Measurements from ENCODE around the gene PTPRD. TPM values are rescaled to one million over a fixed set of nuclear protein-coding genes. Genes with fewer than 3 reads are reported as not detected.

Gene PTPRD
- total RNA-seq, 1 donor from 2014 or later, result 5.7 TPM

DNA sequence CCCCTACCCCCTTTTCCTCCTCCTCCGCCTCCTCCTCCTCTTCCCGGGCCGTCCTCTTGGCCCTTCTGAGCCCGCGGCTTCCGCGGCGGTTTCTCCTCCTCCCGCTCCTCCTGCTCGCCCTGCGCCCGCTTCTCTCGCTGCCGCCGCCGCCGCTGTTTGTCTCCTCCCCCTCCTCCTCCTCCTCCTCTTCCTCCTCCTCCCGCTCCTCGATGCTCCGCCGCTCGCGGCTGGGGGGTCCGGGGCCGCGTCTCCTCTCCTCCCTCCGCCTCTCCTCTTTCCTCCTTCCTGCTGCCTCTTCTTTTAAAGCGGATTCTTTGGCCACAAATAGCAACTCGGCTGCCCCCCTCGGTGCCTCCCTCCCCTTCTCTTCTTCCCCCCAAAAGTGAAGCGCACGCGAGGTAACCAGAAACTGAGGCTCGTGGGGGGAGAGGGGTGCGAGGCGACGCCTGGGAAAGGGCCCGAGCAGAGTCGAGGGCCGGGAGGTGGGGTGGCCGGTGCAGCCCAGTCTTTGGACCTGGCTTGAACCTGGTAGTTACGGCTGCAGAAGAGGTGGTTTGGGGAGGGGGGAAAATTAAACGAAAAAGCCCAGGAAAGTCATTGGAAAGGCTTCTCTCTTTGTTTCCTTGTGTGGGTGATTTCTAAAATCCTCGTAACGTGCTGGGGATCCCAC, 1754.7 kb downstream of the PTPRD start:
- Mint-ChIP-seq H3K4me1 (ENCODE audit: low read depth) (peaks cover 22% of the 10 kb centered on the region), H3K27ac (ENCODE audit: unreplicated experiment) (no peak overlapping the region), H3K27me3 (ENCODE audit: low read depth) (peaks cover 18% of the 10 kb centered on the region), H3K4me3 (ENCODE audit: unreplicated experiment) (peak overlapping the region; percentile 71), H3K36me3 (ENCODE audit: low read depth) (no peaks in the 10 kb centered on the region), H3K9me3 (ENCODE audit: low read depth) (no peaks in the 10 kb centered on the region)
- TF ChIP-seq, protein P1, sequence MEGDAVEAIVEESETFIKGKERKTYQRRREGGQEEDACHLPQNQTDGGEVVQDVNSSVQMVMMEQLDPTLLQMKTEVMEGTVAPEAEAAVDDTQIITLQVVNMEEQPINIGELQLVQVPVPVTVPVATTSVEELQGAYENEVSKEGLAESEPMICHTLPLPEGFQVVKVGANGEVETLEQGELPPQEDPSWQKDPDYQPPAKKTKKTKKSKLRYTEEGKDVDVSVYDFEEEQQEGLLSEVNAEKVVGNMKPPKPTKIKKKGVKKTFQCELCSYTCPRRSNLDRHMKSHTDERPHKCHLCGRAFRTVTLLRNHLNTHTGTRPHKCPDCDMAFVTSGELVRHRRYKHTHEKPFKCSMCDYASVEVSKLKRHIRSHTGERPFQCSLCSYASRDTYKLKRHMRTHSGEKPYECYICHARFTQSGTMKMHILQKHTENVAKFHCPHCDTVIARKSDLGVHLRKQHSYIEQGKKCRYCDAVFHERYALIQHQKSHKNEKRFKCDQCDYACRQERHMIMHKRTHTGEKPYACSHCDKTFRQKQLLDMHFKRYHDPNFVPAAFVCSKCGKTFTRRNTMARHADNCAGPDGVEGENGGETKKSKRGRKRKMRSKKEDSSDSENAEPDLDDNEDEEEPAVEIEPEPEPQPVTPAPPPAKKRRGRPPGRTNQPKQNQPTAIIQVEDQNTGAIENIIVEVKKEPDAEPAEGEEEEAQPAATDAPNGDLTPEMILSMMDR (IDR thresholded peaks at IDR 0.05), result no peak
- DNase-seq (ENCODE audit: low spot score), result peak; percentile 92

- Mint-ChIP-seq H3K36me3 (ENCODE audit: low read depth) (no peaks in the 10 kb centered on the region), H3K4me3 (ENCODE audit: unreplicated experiment) (peak overlapping the region; percentile 80), H3K4me1 (ENCODE audit: low read depth) (peaks cover 22% of the 10 kb centered on the region), H3K27me3 (ENCODE audit: low read depth) (peaks cover 18% of the 10 kb centered on the region), H3K27ac (ENCODE audit: unreplicated experiment) (no peak overlapping the region), H3K9me3 (ENCODE audit: low read depth) (no peaks in the 10 kb centered on the region)
- DNase-seq (ENCODE audit: low spot score), result peak; percentile 81
- TF ChIP-seq, protein P1 (IDR thresholded peaks at IDR 0.05), result peak; percentile 43
Observed at GRCh38 chr9:8857068-8857925, 1755.5 kb downstream of the PTPRD start.

DNA sequence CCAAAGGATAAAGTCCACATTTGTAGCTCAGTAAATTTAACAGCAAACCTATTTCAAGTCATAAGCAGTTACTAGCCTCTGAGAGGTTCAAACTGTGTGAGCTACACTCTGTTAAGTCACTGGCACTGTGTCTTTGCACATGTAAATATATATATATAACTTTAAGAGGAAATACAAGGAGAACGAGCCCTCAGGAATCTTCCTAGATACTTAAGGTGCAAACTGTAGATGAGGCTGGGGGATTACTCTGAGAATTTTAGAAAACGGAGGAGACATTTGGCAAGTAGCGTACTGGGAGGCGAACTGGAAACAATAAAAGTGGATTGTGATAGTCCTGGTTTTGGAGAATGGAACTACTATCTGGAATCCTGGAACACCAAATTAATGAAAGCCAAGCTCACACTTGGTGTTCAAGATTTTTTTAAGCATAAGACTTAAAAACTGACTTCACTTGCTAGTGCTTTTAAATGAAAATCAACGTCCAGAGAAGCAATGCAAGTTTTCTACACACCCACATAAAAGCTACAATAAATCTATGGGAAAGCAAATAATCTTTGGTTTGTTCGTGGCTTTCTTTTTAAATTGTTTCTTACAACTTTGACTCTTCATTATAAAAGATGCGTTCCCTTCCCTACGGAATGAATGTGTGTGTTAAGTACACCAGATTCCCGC, 1756.3 kb downstream of the PTPRD start:
- Mint-ChIP-seq H3K27me3 (ENCODE audit: low read depth) (peaks cover 21% of the 10 kb centered on the region), H3K4me3 (ENCODE audit: unreplicated experiment) (peak overlapping the region; percentile 80), H3K27ac (ENCODE audit: unreplicated experiment) (no peak overlapping the region), H3K9me3 (ENCODE audit: low read depth) (no peaks in the 10 kb centered on the region), H3K36me3 (ENCODE audit: low read depth) (no peaks in the 10 kb centered on the region), H3K4me1 (ENCODE audit: low read depth) (peaks cover 22% of the 10 kb centered on the region)
- TF ChIP-seq, protein P1 (IDR thresholded peaks at IDR 0.05), result no peak
- DNase-seq (ENCODE audit: low spot score), result no peak

DNA sequence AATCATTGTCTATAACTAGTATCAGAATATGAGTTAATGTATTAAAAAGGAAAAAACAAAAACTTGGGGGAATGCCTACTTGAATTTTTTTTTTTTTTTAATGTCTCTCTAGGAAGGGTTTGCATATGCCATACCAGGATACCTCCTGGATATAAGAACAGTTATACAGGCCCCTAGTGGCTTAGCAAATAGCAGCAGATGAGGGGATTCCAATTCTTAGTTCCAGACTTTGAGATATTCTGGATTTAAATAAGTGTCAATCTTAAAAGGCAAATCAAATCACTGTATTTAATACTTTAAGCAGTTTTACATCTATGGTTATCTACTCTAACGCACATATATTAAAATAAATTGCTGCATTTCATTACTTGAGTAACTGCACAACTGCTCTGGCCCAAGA, 1757.8 kb downstream of the PTPRD start:
- Mint-ChIP-seq H3K9me3 (ENCODE audit: low read depth) (no peaks in the 10 kb centered on the region), H3K27ac (ENCODE audit: unreplicated experiment) (no peak overlapping the region), H3K4me1 (ENCODE audit: low read depth) (peaks cover 22% of the 10 kb centered on the region), H3K36me3 (ENCODE audit: low read depth) (no peaks in the 10 kb centered on the region), H3K4me3 (ENCODE audit: unreplicated experiment) (no peak overlapping the region), H3K27me3 (ENCODE audit: low read depth) (peaks cover 21% of the 10 kb centered on the region)
- TF ChIP-seq, protein P1 (IDR thresholded peaks at IDR 0.05), result peak; percentile 80
- DNase-seq (ENCODE audit: low spot score), result no peak

- no peak for DNase-seq (ENCODE audit: low spot score)
- H3K27me3 Mint-ChIP-seq (ENCODE audit: low read depth), result peaks cover 17% of the 10 kb centered on the region
- no peaks in the 10 kb centered on the region for H3K36me3 Mint-ChIP-seq (ENCODE audit: low read depth)
- no peak overlapping the region for H3K4me3 Mint-ChIP-seq (ENCODE audit: unreplicated experiment)
- TF ChIP-seq, protein P1 (IDR thresholded peaks at IDR 0.05), result no peak
- H3K27ac Mint-ChIP-seq (ENCODE audit: unreplicated experiment), result no peak overlapping the region
- H3K4me1 Mint-ChIP-seq (ENCODE audit: low read depth), result peaks cover 12% of the 10 kb centered on the region
- no peaks in the 10 kb centered on the region for H3K9me3 Mint-ChIP-seq (ENCODE audit: low read depth)
Observed at GRCh38 chr9:8852301-8852864, 1760.4 kb downstream of the PTPRD start.

All from chondrocyte (in vitro differentiated cells).